DND-41 (cell line): ENCODE results near the gene RPL5.

Source experiments
- EZH2 ChIP-seq: IDR thresholded peaks from 3 replicates; pipeline ENCODE4 v1.6.1; 2012; ENCODE audit warnings: borderline replicate concordance, low read depth, mild to moderate bottlenecking, moderate library complexity, low read length, inconsistent platforms; ENCODE audit not compliant: severe bottlenecking
- TF ChIP-seq, protein P1 (sequence below): IDR thresholded peaks from 2 replicates; pipeline ENCODE4 v1.5.1; 2012; ENCODE audit warnings: borderline replicate concordance, low read length, moderate library complexity, mild to moderate bottlenecking; ENCODE audit not compliant: poor library complexity, severe bottlenecking; ENCODE audit errors: extremely low read depth

DNA sequence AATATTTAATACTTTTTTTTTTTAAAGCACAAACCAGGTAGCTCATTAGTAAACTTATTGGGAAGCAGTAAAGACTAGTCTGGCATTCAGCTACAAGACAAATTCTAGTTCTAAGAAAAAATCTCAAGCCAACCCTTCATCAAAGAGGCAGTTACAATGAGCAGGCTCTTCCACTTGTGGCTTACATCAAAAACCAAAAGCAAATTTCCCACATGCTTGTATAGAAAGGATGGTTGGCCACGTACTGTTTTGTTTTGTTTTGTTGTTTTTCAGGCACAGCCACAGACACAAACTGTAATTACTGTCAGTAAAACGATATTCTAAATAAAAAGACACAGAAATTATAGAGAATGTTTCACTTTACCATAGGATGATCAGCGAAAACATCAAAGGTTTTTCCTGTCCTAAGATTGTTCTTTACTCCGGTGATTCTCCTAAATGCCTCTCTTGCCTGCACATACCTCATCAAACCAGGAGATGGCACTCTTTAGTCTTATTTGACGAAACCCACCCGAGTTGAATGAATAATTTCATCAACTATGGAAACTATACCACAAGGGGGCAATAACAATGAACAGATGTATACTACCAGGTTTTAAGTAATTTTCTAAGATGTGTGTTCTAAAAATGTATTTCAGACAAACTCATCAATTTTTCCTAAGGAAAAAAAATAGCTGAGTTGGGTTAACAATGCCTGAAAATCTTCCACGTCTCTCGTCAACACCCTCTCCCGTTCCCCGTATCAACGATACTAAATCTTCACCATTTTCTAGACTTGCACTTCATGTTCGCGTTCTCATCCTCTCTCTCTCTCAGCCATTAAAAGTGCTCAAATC, 26.9 kb downstream of the RPL5 start:
- TF ChIP-seq, protein P1, sequence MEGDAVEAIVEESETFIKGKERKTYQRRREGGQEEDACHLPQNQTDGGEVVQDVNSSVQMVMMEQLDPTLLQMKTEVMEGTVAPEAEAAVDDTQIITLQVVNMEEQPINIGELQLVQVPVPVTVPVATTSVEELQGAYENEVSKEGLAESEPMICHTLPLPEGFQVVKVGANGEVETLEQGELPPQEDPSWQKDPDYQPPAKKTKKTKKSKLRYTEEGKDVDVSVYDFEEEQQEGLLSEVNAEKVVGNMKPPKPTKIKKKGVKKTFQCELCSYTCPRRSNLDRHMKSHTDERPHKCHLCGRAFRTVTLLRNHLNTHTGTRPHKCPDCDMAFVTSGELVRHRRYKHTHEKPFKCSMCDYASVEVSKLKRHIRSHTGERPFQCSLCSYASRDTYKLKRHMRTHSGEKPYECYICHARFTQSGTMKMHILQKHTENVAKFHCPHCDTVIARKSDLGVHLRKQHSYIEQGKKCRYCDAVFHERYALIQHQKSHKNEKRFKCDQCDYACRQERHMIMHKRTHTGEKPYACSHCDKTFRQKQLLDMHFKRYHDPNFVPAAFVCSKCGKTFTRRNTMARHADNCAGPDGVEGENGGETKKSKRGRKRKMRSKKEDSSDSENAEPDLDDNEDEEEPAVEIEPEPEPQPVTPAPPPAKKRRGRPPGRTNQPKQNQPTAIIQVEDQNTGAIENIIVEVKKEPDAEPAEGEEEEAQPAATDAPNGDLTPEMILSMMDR = peak; percentile 99
- no peak for TF ChIP-seq EZH2
